Uterus (tissue), 4 donors: ENCODE results near the gene PLCG2. TPM values are rescaled to one million over a fixed set of nuclear protein-coding genes. Genes with fewer than 3 reads are reported as not detected.

Experiments used
- DNase-seq, 2 donors: peaks; one replicate each; pipeline ENCODE4 v3.0.0-alpha.2; 2019 to 2020
- H3K27ac ChIP-seq, 2 donors: fragments of 200-600 bp; sonication (generic); 1 replicate in 1 of 2; 2 replicates in 1 of 2; pipeline ENCODE4 v1.5.1; 2016 to 2018
- H3K27me3 ChIP-seq, 2 donors: fragments of 200-600 bp; sonication (generic); one replicate each; pipeline ENCODE4 v1.5.1; 2018 to 2019; ENCODE audit warnings: control low read depth in 1 of 2
- H3K36me3 ChIP-seq, 2 donors: fragments of 200-600 bp; sonication (generic); one replicate each; pipeline ENCODE4 v1.5.1; 2019; ENCODE audit warnings: control low read depth in 1 of 2
- H3K4me1 ChIP-seq, 2 donors: fragments of 200-600 bp; sonication (generic); one replicate each; pipeline ENCODE4 v1.5.1; 2018 to 2019; ENCODE audit warnings: control low read depth in 1 of 2
- H3K4me3 ChIP-seq, 2 donors: fragments of 200-600 bp; sonication (generic); 1 replicate in 1 of 2; 2 replicates in 1 of 2; pipeline ENCODE4 v1.5.1; 2018 to 2019; ENCODE audit warnings: mild to moderate bottlenecking in 1 of 2
- H3K9me3 ChIP-seq, 2 donors: fragments of 200-600 bp; sonication (generic); one replicate each; pipeline ENCODE4 v1.5.1; 2019; ENCODE audit warnings: control low read depth in 1 of 2
- POLR2A ChIP-seq, 2 donors: fragments of 450-650 bp; IDR thresholded peaks; one replicate each; pipeline ENCODE4 v1.6.1; 2016; ENCODE audit warnings: antibody characterized with exemption in 2 of 2, mild to moderate bottlenecking in 1 of 2, moderate library complexity in 1 of 2
- intact Hi-C: fragments of 100-400 bp; cut with DNase I; formaldehyde crosslinking; loops from one replicate; pipeline ENCODE4 v1.15.1; 2023; ENCODE audit warnings: low total_unique reads
- total RNA-seq, 4 donors: library from RNA; depleted of rRNA in 3 of 4; stranded (reverse); fragments of >200 nt in 3 of 4; gene quantifications; one replicate each; pipeline versions ENCODE4 v1.1.0 to v1.2.4, GENCODE V29; 2014 to 2023
- TF ChIP-seq, protein P1 (sequence below), 4 experiments: fragments of 200-600 bp in 2 of 4; fragments of 450-650 bp in 2 of 4; sonication (generic) in 2 of 4; IDR thresholded peaks; one replicate each; pipeline ENCODE4 v1.5.1; 2016 to 2019; ENCODE audit warnings: antibody characterized with exemption in 4 of 4, mild to moderate bottlenecking in 2 of 4, moderate library complexity in 1 of 4
- donor health status: DM: yes; HTN: yes; CAD: no.

PLCG2 gene
- total RNA-seq, 4 donors from 2014 or later: 11.2 to 39.4 (median 18.8) TPM

DNA sequence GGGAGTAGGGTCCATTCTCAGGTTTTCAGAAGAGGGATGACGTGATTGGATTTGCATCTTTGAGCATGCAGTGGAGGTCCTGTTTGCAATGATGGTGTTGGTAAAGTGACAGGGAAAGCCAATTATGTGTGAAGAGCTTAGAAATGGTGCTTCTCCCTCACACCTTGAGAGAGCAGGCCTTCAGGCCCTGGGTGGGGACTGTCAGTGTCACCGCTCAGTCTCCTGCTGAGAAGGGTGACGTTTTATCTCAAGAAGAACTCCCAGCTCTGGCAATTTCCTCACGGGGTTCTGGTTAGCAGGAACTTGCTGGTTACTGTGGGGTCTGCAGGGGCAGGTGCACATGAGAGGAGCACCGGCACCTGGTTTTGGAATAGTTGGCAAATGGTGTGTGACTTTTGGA, 11.2 kb downstream of the PLCG2 start:
- H3K27ac ChIP-seq: peak overlapping the region in 1 of 2 donors; percentile 73
- intact Hi-C loops: no loop called here
- no peak for DNase-seq

DNA sequence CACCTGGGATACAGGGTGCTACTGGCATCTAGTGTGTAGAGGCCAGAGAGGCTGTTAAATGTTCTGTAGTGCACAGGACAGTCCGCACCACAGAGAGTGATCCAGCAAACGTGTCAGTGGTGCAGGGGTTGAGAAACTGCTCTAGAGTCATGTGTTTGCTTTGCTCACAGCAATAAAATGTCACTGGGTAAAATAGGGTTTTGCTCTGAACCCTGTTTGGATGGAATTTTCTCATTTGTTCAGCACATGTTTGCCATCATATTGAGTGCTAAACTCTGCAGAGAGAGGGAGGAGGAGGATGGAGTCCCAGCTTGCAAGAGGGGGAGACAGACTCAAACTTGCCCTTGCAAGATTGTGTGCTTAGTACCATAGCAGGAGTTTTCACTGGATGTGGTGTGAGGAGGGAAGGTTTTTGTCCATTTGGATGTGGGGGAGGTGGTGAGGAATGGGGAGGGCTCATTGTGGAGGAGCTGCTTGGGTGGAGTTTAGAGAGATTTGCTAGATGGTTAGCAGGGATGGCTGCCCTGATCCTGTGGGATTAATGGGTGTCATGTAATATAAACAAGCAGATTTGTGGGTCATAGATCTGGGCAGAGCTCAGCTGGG, 11.8 kb downstream of the PLCG2 start:
- no peaks in the 10 kb centered on the region for H3K9me3 ChIP-seq
- intact Hi-C loops: no loop called here
- TF ChIP-seq, protein P1, sequence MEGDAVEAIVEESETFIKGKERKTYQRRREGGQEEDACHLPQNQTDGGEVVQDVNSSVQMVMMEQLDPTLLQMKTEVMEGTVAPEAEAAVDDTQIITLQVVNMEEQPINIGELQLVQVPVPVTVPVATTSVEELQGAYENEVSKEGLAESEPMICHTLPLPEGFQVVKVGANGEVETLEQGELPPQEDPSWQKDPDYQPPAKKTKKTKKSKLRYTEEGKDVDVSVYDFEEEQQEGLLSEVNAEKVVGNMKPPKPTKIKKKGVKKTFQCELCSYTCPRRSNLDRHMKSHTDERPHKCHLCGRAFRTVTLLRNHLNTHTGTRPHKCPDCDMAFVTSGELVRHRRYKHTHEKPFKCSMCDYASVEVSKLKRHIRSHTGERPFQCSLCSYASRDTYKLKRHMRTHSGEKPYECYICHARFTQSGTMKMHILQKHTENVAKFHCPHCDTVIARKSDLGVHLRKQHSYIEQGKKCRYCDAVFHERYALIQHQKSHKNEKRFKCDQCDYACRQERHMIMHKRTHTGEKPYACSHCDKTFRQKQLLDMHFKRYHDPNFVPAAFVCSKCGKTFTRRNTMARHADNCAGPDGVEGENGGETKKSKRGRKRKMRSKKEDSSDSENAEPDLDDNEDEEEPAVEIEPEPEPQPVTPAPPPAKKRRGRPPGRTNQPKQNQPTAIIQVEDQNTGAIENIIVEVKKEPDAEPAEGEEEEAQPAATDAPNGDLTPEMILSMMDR (IDR thresholded peaks at IDR 0.05): no peak
- TF ChIP-seq POLR2A (IDR thresholded peaks at IDR 0.05): no peak

More for the DNA sequence above, 11.2 kb downstream of the PLCG2 start:
- Histone ChIP-seq H3K27me3 (no peaks in the 10 kb centered on the region), H3K4me3 (no peak overlapping the region), H3K4me1 (no peaks in the 10 kb centered on the region), H3K36me3 (no peaks in the 10 kb centered on the region), H3K9me3 (no peaks in the 10 kb centered on the region)
- no peak for TF ChIP-seq POLR2A (IDR thresholded peaks at IDR 0.05)
- TF ChIP-seq, protein P1 (IDR thresholded peaks at IDR 0.05): no peak

DNA sequence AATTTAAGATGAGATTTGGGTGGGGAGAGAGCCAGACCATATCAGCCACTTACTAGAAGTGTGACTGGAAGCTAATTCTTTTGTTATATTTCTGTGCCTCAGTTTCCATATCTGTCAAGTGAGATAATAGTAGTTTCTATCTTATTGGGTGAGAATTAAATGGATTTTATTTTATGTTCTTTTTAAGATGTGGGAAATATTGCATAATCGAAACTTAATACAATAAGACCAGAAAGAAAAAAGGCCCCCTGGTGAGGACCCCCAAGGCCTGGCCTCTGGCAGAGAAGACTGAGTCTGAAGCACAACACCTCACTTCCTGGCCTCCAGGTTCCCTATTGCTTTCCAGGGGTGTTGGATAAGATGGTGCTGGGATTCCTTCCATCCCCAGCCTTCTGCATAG, 13.7 kb downstream of the PLCG2 start:
- no peaks in the 10 kb centered on the region for H3K9me3 ChIP-seq
- H3K27me3 ChIP-seq: no peaks in the 10 kb centered on the region
- H3K27ac ChIP-seq: no peak overlapping the region
- H3K4me3 ChIP-seq: no peak overlapping the region
- TF ChIP-seq POLR2A (IDR thresholded peaks at IDR 0.05): no peak
- TF ChIP-seq, protein P1 (IDR thresholded peaks at IDR 0.05): no peak
- intact Hi-C loops: no loop called here
- H3K4me1 ChIP-seq: no peaks in the 10 kb centered on the region
- DNase-seq: no peak
- H3K36me3 ChIP-seq: no peaks in the 10 kb centered on the region

More for the DNA sequence above, 11.8 kb downstream of the PLCG2 start:
- Histone ChIP-seq H3K4me1 (no peaks in the 10 kb centered on the region), H3K4me3 (no peak overlapping the region), H3K27me3 (no peaks in the 10 kb centered on the region), H3K27ac (peak overlapping the region; percentile 20 to 73), H3K36me3 (no peaks in the 10 kb centered on the region)
- no peak for DNase-seq

DNA sequence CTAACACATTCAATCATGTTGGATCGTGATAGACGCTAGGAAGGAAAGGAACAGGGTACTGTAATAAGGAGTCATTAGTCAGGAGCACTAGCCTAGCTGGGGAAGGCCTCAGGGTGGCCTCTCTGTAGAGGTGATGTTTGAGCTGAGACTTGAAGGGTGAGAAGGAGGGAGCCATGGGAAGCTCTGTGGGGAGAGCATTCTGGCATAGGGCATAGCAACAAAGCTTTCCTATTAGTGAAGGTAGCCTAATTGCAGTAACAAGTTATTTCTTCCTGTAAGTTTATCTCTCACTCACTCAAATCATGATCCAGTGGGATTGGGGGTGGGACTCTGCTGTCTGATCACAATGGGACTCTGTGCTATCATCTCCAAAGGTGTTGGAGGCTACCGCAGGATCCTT, 16.1 kb downstream of the PLCG2 start:
- Histone ChIP-seq H3K4me1 (no peaks in the 10 kb centered on the region), H3K4me3 (no peak overlapping the region), H3K27me3 (no peaks in the 10 kb centered on the region), H3K36me3 (no peaks in the 10 kb centered on the region), H3K9me3 (no peaks in the 10 kb centered on the region), H3K27ac (no peak overlapping the region)
- intact Hi-C loops: no loop called here
- TF ChIP-seq, protein P1 (IDR thresholded peaks at IDR 0.05): no peak
- no peak for TF ChIP-seq POLR2A (IDR thresholded peaks at IDR 0.05)
- no peak for DNase-seq

DNA sequence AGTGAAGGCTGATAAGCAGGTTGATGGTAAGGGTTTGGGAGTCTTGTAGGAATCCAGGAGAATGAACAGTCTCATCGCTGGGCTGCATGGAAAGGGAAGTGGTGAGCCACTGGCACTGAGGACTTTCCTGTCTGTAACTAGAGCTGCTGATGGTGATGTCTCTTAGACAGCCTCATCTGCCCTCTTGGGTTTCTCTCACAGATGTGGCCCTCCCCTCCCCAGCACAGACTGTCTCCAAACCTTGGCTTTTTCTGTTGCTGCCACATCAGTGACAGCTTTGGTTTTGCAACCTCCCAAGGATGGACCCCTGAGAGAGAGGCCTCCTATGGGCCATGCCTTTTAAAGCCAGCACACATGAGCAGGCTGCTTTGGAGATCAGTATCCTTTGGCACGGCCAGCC, 16.9 kb downstream of the PLCG2 start:
- TF ChIP-seq, protein P1 (IDR thresholded peaks at IDR 0.05): no peak
- TF ChIP-seq POLR2A (IDR thresholded peaks at IDR 0.05): no peak
- intact Hi-C loops: no loop called here
- no peaks in the 10 kb centered on the region for H3K36me3 ChIP-seq
- H3K4me1 ChIP-seq: no peaks in the 10 kb centered on the region
- DNase-seq: no peak
- H3K27me3 ChIP-seq: no peaks in the 10 kb centered on the region
- no peaks in the 10 kb centered on the region for H3K9me3 ChIP-seq
- no peak overlapping the region for H3K4me3 ChIP-seq
- H3K27ac ChIP-seq: no peak overlapping the region
